AG04449 (cell line): ENCODE data around the gene KCNIP1.

Source experiments
- CTCF ChIA-PET: fragments of 350-600 bp; formaldehyde crosslinking; extraction: SDS; loops from one replicate; lab custom pipeline; 2021; ENCODE audit warnings: antibody characterized with exemption; lab: Yijun Ruan, JAX
- POLR2A ChIA-PET: fragments of 400-600, 350-600 bp; formaldehyde crosslinking; extraction: SDS; loops from one replicate; lab custom pipeline; 2020; ENCODE audit warnings: antibody characterized with exemption, inconsistent platforms; lab: Yijun Ruan, JAX
- DNase-seq: peaks from one replicate; pipeline ENCODE4 v3.0.0-alpha.2; 2010; ENCODE audit warnings: low read depth, low spot score
- H3K4me3 ChIP-seq: 2 replicates; pipeline ENCODE4 v1.5.1; 2011; ENCODE audit warnings: low read depth, mild to moderate bottlenecking, control low read depth, low read length
- TF ChIP-seq, protein P1 (sequence below): IDR thresholded peaks from one replicate; pipeline ENCODE4 v1.5.1; 2011; ENCODE audit warnings: mild to moderate bottlenecking, moderate library complexity, low read length, control low read depth, inconsistent platforms; ENCODE audit not compliant: insufficient read depth; ENCODE audit errors: missing control alignments

Gene KCNIP1

DNA sequence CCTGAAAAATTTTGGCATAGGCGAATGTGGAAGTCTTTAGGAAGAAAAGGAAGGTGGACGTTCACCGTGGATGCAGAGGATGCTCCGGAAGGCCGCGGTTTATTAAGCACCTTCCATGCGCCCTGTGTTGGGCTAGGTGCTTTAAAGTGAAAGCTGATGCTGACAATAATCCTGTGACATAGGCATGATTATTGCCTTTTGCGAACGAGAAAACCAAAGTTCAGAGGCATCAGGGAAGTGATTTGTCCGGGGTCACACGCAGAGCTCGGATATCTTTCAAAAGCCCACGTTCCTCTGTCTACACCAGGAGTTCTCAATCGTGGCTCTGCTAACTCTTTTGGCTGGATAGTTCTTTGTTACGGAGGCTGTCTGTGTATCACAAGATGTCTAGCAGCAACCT is 267.7 kb downstream of the KCNIP1 start:
- POLR2A ChIA-PET, result no interaction called here
- TF ChIP-seq, protein P1, sequence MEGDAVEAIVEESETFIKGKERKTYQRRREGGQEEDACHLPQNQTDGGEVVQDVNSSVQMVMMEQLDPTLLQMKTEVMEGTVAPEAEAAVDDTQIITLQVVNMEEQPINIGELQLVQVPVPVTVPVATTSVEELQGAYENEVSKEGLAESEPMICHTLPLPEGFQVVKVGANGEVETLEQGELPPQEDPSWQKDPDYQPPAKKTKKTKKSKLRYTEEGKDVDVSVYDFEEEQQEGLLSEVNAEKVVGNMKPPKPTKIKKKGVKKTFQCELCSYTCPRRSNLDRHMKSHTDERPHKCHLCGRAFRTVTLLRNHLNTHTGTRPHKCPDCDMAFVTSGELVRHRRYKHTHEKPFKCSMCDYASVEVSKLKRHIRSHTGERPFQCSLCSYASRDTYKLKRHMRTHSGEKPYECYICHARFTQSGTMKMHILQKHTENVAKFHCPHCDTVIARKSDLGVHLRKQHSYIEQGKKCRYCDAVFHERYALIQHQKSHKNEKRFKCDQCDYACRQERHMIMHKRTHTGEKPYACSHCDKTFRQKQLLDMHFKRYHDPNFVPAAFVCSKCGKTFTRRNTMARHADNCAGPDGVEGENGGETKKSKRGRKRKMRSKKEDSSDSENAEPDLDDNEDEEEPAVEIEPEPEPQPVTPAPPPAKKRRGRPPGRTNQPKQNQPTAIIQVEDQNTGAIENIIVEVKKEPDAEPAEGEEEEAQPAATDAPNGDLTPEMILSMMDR, result no peak
- no peak for DNase-seq
- H3K4me3 ChIP-seq, result no peak overlapping the region
- CTCF ChIA-PET, result no interaction called here

DNA sequence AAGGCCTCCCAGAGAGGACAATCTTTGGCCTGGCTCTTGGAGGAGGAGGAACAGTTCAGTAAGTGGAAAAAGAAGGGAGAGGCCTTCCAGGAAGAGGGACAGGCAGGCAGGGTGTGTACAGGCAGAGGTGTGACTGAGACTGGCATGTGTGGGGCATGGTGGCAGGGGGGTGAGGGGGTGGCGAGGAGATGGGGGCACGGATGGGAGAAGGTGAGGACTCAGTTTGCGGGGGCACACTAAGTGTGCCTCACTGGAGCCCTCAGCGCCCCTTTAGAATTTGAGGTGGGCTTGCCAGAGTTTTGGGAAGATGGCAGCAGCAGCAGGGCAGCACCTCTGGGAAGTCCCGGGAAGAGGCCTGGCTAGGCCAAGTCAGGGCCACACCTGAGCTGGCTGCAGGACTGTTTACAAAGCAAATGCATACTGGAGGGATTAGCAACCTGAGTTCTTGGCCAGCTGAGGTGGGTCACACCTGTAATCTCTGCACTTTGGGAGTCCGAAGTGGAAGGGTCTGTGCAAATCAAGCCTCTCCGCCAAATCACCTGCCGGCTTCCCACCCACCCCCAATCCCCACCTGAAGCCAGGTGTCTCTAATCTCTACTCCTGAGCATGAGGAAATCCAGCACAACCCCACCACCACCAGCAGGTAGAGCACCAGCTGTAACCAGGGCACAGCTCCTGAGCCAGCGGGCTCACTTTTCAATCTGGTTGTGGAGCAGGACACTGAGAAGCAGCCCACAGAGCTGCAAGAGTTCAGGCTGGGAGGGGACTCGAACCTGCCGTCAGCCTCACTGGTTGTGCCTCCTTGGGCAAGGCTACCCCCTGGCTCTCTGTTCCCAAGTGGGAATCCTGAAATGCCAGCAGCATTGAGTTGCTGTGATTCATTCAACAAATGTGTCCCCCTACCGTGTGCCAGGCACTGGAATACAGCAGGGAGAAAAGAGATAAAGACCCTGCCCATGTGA is 269.5 kb downstream of the KCNIP1 start:
- TF ChIP-seq, protein P1, result no peak
- no peak for DNase-seq
- ChIA-PET CTCF (no interaction called here), POLR2A (interaction anchor here (0.5 kb wide), 1 partner anchor 15 kb away, joined by 3 read pairs; no protein-coding TSS in a partner anchor)
- H3K4me3 ChIP-seq, result no peak overlapping the region

DNA sequence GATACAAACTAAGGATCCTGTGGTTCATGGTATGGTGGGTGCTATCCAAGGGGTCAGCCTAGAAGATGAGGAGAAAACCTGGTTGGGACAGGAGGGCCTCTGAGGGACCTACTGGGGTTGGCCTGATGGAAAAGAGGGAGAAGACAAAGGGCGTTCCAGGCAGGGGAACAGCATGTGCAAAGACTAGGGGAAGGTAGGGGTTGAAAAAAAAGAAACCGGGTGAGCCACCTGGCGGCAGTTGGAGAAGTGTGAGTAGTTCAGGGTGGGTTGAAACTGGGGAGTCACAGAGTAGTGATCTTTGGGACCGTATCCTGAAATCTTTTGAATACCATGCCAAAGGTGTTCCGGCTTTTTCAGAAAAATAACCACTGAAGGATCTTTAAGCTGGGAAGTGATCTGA is 271.0 kb downstream of the KCNIP1 start:
- TF ChIP-seq, protein P1, result no peak
- CTCF ChIA-PET, result interaction anchor here (4.3 kb wide), 1 partner anchor 17 kb away, joined by 19 read pairs; no protein-coding TSS in a partner anchor
- no peak for DNase-seq
- H3K4me3 ChIP-seq, result no peak overlapping the region
- POLR2A ChIA-PET, result no interaction called here

DNA sequence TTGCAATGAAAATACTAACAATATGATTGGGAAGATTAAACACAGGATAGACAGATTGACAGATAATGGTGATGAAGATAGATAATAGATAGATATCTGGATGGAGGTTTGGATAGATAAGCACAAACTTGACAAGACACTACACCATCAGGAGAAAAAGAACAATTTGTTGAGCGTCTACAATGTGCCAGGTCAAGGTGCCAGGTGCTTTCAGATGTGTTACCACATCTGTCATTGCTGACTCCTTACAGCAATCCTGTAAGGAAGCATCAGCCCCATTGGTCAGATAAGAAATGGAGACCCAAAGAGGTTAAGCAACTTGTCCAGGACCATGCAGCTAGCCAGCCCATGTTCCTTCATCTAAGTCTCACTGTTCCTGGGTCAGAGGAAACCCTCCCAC is 278.1 kb downstream of the KCNIP1 start:
- POLR2A ChIA-PET, result no interaction called here
- no peak for DNase-seq
- H3K4me3 ChIP-seq, result no peak overlapping the region
- CTCF ChIA-PET, result no interaction called here
- TF ChIP-seq, protein P1, result no peak

DNA sequence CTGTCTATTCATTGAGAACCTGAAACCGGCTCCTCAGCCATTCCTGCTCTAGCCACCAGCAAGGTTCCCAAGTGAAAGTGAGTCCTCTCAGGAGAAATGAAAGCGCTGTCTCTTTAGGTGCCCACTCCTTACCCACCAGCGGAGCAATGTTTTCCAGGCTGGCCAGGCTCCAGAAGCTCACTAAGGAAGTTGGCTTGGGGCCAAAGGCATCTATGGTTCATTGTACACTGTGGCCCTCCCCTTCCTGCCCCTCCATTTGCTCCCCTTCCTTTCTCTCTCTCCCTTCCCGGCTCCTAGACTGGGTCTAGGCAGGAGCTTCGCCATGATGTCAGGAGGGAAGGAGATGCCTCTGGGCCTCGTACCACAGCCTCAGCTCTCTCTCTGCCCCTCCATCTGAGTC is 278.6 kb downstream of the KCNIP1 start:
- ChIA-PET POLR2A (no interaction called here), CTCF (interaction anchor here (1.0 kb wide), 1 partner anchor 9 kb away, joined by 5 read pairs; no protein-coding TSS in a partner anchor)
- TF ChIP-seq, protein P1, result no peak
- DNase-seq, result no peak
- H3K4me3 ChIP-seq, result no peak overlapping the region

DNA sequence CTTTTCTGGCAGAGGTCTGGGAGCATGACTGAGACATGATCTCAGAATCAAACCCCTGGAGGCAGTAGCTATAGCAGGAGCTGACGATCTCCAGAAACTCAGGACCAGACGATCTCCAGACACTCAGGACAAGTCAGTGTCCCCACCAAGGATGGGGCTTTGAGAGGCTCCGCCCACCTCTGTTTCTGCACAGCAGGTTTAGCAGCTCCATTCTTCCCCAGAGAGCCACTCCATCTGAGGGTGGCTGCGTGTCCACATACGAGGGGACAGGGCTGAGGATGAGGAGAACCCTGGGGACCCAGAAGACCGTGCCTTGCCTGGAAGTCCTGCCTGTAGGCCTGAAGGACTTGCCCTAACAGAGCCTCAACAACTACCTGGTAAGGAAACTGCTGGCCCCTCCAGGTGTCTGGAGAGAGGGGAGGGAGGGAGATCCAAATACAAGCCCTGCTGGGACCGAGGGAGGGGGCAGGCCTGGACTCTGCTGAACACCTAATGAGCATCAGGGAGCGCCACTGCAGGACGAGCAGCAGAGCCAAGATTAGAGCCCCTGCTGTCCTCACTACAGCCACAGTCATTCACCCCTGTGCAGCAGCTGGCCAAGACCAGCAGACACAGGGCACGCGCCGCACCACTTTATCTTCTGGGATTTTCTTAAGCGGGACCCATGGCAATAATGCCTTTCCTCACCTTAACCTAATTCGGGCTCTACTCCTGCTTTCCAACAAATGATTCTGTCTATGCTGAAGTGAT is 279.9 kb downstream of the KCNIP1 start, which contains the start of gene GABRP:
Gene GABRP (plus strand): TSS at position 228 of the 750 bp plus-strand sequence. CDS start 4,891 bp downstream, outside the sequence.
- TF ChIP-seq, protein P1, result no peak
- H3K4me3 ChIP-seq, result no peak within 1 kb of the TSS
- CTCF ChIA-PET, result interaction anchor here (14.5 kb wide), 1 partner anchor 38 kb away, joined by 227 read pairs; no protein-coding TSS in a partner anchor
- POLR2A ChIA-PET, result no interaction called here
- no peak for DNase-seq
